ENCODE results near the gene MYH10. TPM values are rescaled to one million over a fixed set of nuclear protein-coding genes. Genes with fewer than 3 reads are reported as not detected.

Gene MYH10
- total RNA-seq, 1 experiment from 2014 or later, result 251 TPM

GRCh38 chr17:8555062-8555461 lies 75.5 kb downstream of the MYH10 start:
- no peak overlapping the region for H3T11ph ChIP-seq (ENCODE audit: low read length)
- H2BK5ac ChIP-seq (ENCODE audit: insufficient read length, low read length), result no peak overlapping the region
- H3K36me3 Mint-ChIP-seq (ENCODE audit: insufficient read depth in 1 of 3, low read depth in 3 of 3), result peaks cover 27 to 54% (median 49%) of the 10 kb centered on the region in 3 experiments
- H3K4me1 Mint-ChIP-seq, result no peaks in the 10 kb centered on the region
- H4K91ac ChIP-seq (ENCODE audit: insufficient read length, low read depth, low read length), result no peak overlapping the region
- no peaks in the 10 kb centered on the region for H3K27me3 ChIP-seq (ENCODE audit: insufficient read depth, low read length)
- no peak for DNase-seq
- no peak overlapping the region for H3K27ac ChIP-seq (ENCODE audit: insufficient read length, low read depth, low read length)
- H3K79me2 ChIP-seq (ENCODE audit: insufficient read depth, low read length), result no peaks in the 10 kb centered on the region
- no CpG with 5 or more reads among the region's 1 CpG for WGBS (ENCODE audit: extremely low coverage, insufficient read length, low lambda C conversion rate)
- H2AFZ ChIP-seq (ENCODE audit: low read length), result no peak overlapping the region
- H2BK120ac ChIP-seq (ENCODE audit: low read depth, low read length, poor library complexity, severe bottlenecking), result no peak overlapping the region
- no peaks in the 10 kb centered on the region for H4K20me1 ChIP-seq (ENCODE audit: control insufficient read depth, insufficient read depth, insufficient read length)
- no peak overlapping the region for H2BK12ac ChIP-seq (ENCODE audit: insufficient read length, low read depth, low read length)
- H3K23ac ChIP-seq (ENCODE audit: insufficient read length, low read depth, low read length), result no peak overlapping the region
- H3K9ac ChIP-seq (ENCODE audit: extremely low read depth, insufficient read length, low read length), result no peak overlapping the region
- H3K9me3 Mint-ChIP-seq, result peaks cover 0 to 3% of the 10 kb centered on the region in 2 experiments; a peak in 1 of 5 replicates
- H2AK5ac ChIP-seq (ENCODE audit: insufficient read length, low read length), result no peak overlapping the region
- no peak overlapping the region for H3K4me3 Mint-ChIP-seq
- no peak overlapping the region for H3K4ac ChIP-seq (ENCODE audit: low read depth, low read length)
- no peak for TF ChIP-seq CTCF (conservative IDR thresholded peaks at IDR 0.05)
- no peaks in the 10 kb centered on the region for H3K27me3 Mint-ChIP-seq (ENCODE audit: low read depth)
- no peak overlapping the region for H2BK15ac ChIP-seq (ENCODE audit: low read depth, low read length)
- H4K5ac ChIP-seq (ENCODE audit: insufficient read length, low read depth, low read length), result no peak overlapping the region
- no peak overlapping the region for H3K56ac ChIP-seq (ENCODE audit: insufficient read length, low read depth, low read length)
- H2BK20ac ChIP-seq (ENCODE audit: low read depth, low read length, poor library complexity, severe bottlenecking), result no peak overlapping the region
- H3K4me2 ChIP-seq (ENCODE audit: insufficient read depth, insufficient read length, low read length), result no peak overlapping the region
- no peaks in the 10 kb centered on the region for H3K79me1 ChIP-seq (ENCODE audit: insufficient read depth, low read depth, low read length, poor library complexity, severe bottlenecking)
- no peaks in the 10 kb centered on the region for H3K4me1 ChIP-seq (ENCODE audit: insufficient read depth, low read length)
- no peaks in the 10 kb centered on the region for H3K9me3 ChIP-seq (ENCODE audit: control insufficient read depth, low read depth, low read length)
- no peak overlapping the region for H3K14ac ChIP-seq (ENCODE audit: insufficient read depth, low read length)
- no peak overlapping the region for H4K8ac ChIP-seq (replicated peaks; ENCODE audit: insufficient read length, low read depth, low read length)
- H3K23me2 ChIP-seq (ENCODE audit: insufficient read length, low read depth, low read length, poor library complexity, severe bottlenecking), result no peaks in the 10 kb centered on the region
- no peak overlapping the region for H3K18ac ChIP-seq (ENCODE audit: insufficient read length, low read depth, low read length)
- H3K27ac Mint-ChIP-seq, result peak overlapping the region in 1 of 3 experiments; percentile 5; a peak in 1 of 7 replicates
